GM19035 (cell line): ENCODE data around the gene KANK4.

Source experiments
- ATAC-seq: cut with Tn5 transposase; IDR thresholded peaks from one replicate; pipeline ENCODE4 v1.9.1; 2021; ENCODE audit not compliant: unreplicated experiment

KANK4 gene

GRCh38 chr1:62307895-62308492, 11.2 kb downstream of the KANK4 start:
- ATAC-seq: no peak

- no peak for ATAC-seq
Observed at GRCh38 chr1:62307446-62307845, 11.8 kb downstream of the KANK4 start.

GRCh38 chr1:62306065-62306464, 13.2 kb downstream of the KANK4 start:
- ATAC-seq: no peak

GRCh38 chr1:62304975-62305374, 14.3 kb downstream of the KANK4 start:
- no peak for ATAC-seq

- no peak for ATAC-seq
Observed at GRCh38 chr1:62304515-62304914, 14.7 kb downstream of the KANK4 start.

- ATAC-seq: no peak
Observed at GRCh38 chr1:62301726-62302390, 17.4 kb downstream of the KANK4 start.

GRCh38 chr1:62299426-62300200, 19.6 kb downstream of the KANK4 start:
- no peak for ATAC-seq

- no peak for ATAC-seq
Observed at GRCh38 chr1:62295921-62296491, 23.2 kb downstream of the KANK4 start.

GRCh38 chr1:62294261-62294660, 25.0 kb downstream of the KANK4 start:
- ATAC-seq: no peak

- ATAC-seq: no peak
Observed at GRCh38 chr1:62288662-62289061, 30.6 kb downstream of the KANK4 start.

GRCh38 chr1:62288224-62288623, 31.0 kb downstream of the KANK4 start:
- ATAC-seq: no peak

- no peak for ATAC-seq
Observed at GRCh38 chr1:62286786-62287224, 32.4 kb downstream of the KANK4 start.

GRCh38 chr1:62285984-62286785, 33.0 kb downstream of the KANK4 start:
- no peak for ATAC-seq

- no peak for ATAC-seq
Observed at GRCh38 chr1:62285440-62285839, 33.8 kb downstream of the KANK4 start.

- no peak for ATAC-seq
Observed at GRCh38 chr1:62283986-62284385, 35.2 kb downstream of the KANK4 start.

- no peak for ATAC-seq
Observed at GRCh38 chr1:62282909-62283755, 36.1 kb downstream of the KANK4 start.

GRCh38 chr1:62281922-62282555, 37.2 kb downstream of the KANK4 start:
- no peak for ATAC-seq

GRCh38 chr1:62280960-62281465, 38.2 kb downstream of the KANK4 start:
- no peak for ATAC-seq

- no peak for ATAC-seq
Observed at GRCh38 chr1:62280150-62280549, 39.1 kb downstream of the KANK4 start.
